HepG2 (cell line): ENCODE measurements around the gene CHP1. TPM values are rescaled to one million over a fixed set of nuclear protein-coding genes. Genes with fewer than 3 reads are reported as not detected.

Source experiments
- ASH2L ChIP-seq: fragments of 300-600, 200-600 bp; sonication (generic); IDR thresholded peaks from 2 replicates; pipeline ENCODE4 v1.7.0; 2017; ENCODE audit warnings: low read depth, mild to moderate bottlenecking, moderate library complexity, mixed read lengths, low read length; ENCODE audit not compliant: insufficient read length
- HNF4A ChIP-seq: sonication (generic); formaldehyde crosslinking; IDR thresholded peaks from 2 replicates; pipeline ENCODE4 v1.4.0; 2020; ENCODE audit warnings: missing genetic modification reagents
- KLF16 ChIP-seq, 2 experiments: sonication (generic) in 1 of 2; formaldehyde crosslinking in 1 of 2; IDR thresholded peaks; 2 replicates each; pipeline versions ENCODE4 v1.6.1 to v1.8.0; 2016 to 2023; ENCODE audit warnings: missing genetic modification reagents in 2 of 2, missing compliant biosample characterization in 1 of 2
- NFE2 ChIP-seq: sonication (generic); formaldehyde crosslinking; IDR thresholded peaks from 2 replicates; pipeline ENCODE4 v1.4.0; 2020; ENCODE audit warnings: missing genetic modification reagents
- RXRA ChIP-seq: sonication (generic); formaldehyde crosslinking; IDR thresholded peaks from 2 replicates; pipeline ENCODE4 v1.5.1; 2020; ENCODE audit warnings: missing genetic modification reagents
- SCMH1 ChIP-seq: sonication (generic); formaldehyde crosslinking; IDR thresholded peaks from 2 replicates; pipeline ENCODE4 v1.9.0; 2021; ENCODE audit warnings: missing genetic modification reagents, mild to moderate bottlenecking, borderline replicate concordance
- SIN3B ChIP-seq: fragments of 150-350 bp; IDR thresholded peaks from 2 replicates; pipeline ENCODE4 v1.6.1; 2014; ENCODE audit warnings: low read length
- SOX5 ChIP-seq: IDR thresholded peaks from 2 replicates; pipeline ENCODE4 v1.6.1; 2016; ENCODE audit warnings: borderline replicate concordance
- TEAD2 ChIP-seq: sonication (generic); formaldehyde crosslinking; IDR thresholded peaks from 2 replicates; pipeline ENCODE4 v1.9.0; 2021; ENCODE audit warnings: missing genetic modification reagents
- ZFP62 ChIP-seq: sonication (generic); formaldehyde crosslinking; IDR thresholded peaks from 2 replicates; pipeline ENCODE4 v1.4.0; 2020; ENCODE audit warnings: missing genetic modification reagents
- ZIK1 ChIP-seq: sonication (generic); formaldehyde crosslinking; IDR thresholded peaks from 2 replicates; pipeline ENCODE4 v1.5.0; 2020; ENCODE audit warnings: mild to moderate bottlenecking, low read depth, missing genetic modification reagents, borderline replicate concordance
- ZNF331 ChIP-seq: sonication (generic); formaldehyde crosslinking; IDR thresholded peaks from 2 replicates; pipeline ENCODE4 v1.4.0; 2020; ENCODE audit warnings: missing genetic modification reagents
- ZNF570 ChIP-seq: sonication (generic); formaldehyde crosslinking; IDR thresholded peaks from 2 replicates; pipeline ENCODE4 v1.4.0; 2020; ENCODE audit warnings: mild to moderate bottlenecking, missing genetic modification reagents, borderline replicate concordance
- ZNF770 ChIP-seq: sonication (generic); formaldehyde crosslinking; IDR thresholded peaks from 2 replicates; pipeline ENCODE4 v1.5.0; 2020; ENCODE audit warnings: mild to moderate bottlenecking, missing genetic modification reagents
- polyA plus RNA-seq, 8 experiments: library from polyadenylated mRNA; depleted of rRNA in 3 of 8; stranded (reverse) in 7 of 8; unstranded in 1 of 8; fragments of >200 nt; fragmentation: Illumina TruSeq in 4 of 8; extraction: Trizol in 4 of 8; gene quantifications; 2 replicates each; pipeline versions ENCODE4 v1.2.1 to v1.2.3, GENCODE V29; 2011 to 2016; ENCODE audit warnings: low read depth in 4 of 8, missing spikeins in 1 of 8, mixed read lengths in 1 of 8; ENCODE audit not compliant: insufficient read depth in 1 of 8
- total RNA-seq, 5 experiments: library from RNA; depleted of rRNA; stranded (reverse); fragments of >200 nt; fragmentation: Illumina TruSeq; extraction: Trizol; gene quantifications; 2 replicates each; pipeline ENCODE4 v1.2.3, GENCODE V29; 2016; ENCODE audit warnings: low read depth in 1 of 5
- TF ChIP-seq, protein P1 (sequence below): sonication (generic); formaldehyde crosslinking; IDR thresholded peaks from 2 replicates; pipeline ENCODE4 v1.4.0; 2020; ENCODE audit warnings: missing genetic modification reagents
- TF ChIP-seq, protein P2 (sequence below): fragments of 450-650 bp; IDR thresholded peaks from 2 replicates; pipeline ENCODE4 v1.6.1; 2017; ENCODE audit warnings: mild to moderate bottlenecking
- TF ChIP-seq, protein P3 (sequence below): sonication (generic); formaldehyde crosslinking; IDR thresholded peaks from 2 replicates; pipeline ENCODE4 v1.8.0; 2022; ENCODE audit warnings: missing genetic modification reagents, mild to moderate bottlenecking, borderline replicate concordance

The CHP1 gene
- total and polyA plus RNA-seq, 2 of the 13 experiments (the other 11 are each of a cell fraction or from before 2014, with no cell fraction given) = 49.6 to 76.4 TPM

DNA sequence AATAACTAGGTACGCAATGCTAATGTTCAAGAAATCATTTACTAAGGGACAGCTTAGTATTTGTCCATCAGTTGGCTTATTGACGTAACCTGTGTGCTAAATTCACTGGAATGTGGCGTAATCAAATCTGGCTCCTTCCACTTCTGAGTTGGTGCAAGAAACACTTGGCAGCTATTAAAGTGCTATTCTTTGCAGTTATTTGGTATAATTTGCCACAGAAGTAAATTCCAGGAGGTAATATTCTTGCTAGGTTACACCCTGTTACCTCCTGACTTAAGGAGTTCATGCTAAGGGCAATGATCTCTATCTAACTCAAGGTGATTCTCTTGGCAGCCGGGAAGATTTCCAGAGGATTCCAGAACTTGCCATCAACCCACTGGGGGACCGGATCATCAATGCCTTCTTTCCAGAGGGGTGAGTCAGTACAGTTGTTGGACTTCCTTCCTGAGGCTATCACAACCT, 25.5 kb downstream of the CHP1 start (continued):
- TF ChIP-seq ZIK1 (CRISPR knock-in tag) (no peak), HNF4A (CRISPR knock-in tag) (peak; percentile 44), ASH2L (no peak), TEAD2 (CRISPR knock-in tag) (no peak), ZFP62 (no peak), ZNF770 (no peak), ZNF331 (CRISPR knock-in tag) (no peak), SCMH1 (no peak), ZNF570 (no peak), RXRA (CRISPR knock-in tag) (peak; percentile 25; the same call in 1 of the 2 replicates), KLF16 (CRISPR knock-in tag; IDR thresholded peaks at IDR 0.05) (no peak), NFE2 (CRISPR knock-in tag) (no peak), SOX5 (CRISPR knock-in tag) (peak; percentile 8; the same call in 1 of the 2 replicates), SIN3B (no peak)
- TF ChIP-seq, protein P1, sequence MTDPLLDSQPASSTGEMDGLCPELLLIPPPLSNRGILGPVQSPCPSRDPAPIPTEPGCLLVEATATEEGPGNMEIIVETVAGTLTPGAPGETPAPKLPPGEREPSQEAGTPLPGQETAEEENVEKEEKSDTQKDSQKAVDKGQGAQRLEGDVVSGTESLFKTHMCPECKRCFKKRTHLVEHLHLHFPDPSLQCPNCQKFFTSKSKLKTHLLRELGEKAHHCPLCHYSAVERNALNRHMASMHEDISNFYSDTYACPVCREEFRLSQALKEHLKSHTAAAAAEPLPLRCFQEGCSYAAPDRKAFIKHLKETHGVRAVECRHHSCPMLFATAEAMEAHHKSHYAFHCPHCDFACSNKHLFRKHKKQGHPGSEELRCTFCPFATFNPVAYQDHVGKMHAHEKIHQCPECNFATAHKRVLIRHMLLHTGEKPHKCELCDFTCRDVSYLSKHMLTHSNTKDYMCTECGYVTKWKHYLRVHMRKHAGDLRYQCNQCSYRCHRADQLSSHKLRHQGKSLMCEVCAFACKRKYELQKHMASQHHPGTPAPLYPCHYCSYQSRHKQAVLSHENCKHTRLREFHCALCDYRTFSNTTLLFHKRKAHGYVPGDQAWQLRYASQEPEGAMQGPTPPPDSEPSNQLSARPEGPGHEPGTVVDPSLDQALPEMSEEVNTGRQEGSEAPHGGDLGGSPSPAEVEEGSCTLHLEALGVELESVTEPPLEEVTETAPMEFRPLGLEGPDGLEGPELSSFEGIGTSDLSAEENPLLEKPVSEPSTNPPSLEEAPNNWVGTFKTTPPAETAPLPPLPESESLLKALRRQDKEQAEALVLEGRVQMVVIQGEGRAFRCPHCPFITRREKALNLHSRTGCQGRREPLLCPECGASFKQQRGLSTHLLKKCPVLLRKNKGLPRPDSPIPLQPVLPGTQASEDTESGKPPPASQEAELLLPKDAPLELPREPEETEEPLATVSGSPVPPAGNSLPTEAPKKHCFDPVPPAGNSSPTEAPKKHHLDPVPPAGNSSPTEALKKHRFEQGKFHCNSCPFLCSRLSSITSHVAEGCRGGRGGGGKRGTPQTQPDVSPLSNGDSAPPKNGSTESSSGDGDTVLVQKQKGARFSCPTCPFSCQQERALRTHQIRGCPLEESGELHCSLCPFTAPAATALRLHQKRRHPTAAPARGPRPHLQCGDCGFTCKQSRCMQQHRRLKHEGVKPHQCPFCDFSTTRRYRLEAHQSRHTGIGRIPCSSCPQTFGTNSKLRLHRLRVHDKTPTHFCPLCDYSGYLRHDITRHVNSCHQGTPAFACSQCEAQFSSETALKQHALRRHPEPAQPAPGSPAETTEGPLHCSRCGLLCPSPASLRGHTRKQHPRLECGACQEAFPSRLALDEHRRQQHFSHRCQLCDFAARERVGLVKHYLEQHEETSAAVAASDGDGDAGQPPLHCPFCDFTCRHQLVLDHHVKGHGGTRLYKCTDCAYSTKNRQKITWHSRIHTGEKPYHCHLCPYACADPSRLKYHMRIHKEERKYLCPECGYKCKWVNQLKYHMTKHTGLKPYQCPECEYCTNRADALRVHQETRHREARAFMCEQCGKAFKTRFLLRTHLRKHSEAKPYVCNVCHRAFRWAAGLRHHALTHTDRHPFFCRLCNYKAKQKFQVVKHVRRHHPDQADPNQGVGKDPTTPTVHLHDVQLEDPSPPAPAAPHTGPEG (CRISPR knock-in tag) = no peak
- TF ChIP-seq, protein P2, sequence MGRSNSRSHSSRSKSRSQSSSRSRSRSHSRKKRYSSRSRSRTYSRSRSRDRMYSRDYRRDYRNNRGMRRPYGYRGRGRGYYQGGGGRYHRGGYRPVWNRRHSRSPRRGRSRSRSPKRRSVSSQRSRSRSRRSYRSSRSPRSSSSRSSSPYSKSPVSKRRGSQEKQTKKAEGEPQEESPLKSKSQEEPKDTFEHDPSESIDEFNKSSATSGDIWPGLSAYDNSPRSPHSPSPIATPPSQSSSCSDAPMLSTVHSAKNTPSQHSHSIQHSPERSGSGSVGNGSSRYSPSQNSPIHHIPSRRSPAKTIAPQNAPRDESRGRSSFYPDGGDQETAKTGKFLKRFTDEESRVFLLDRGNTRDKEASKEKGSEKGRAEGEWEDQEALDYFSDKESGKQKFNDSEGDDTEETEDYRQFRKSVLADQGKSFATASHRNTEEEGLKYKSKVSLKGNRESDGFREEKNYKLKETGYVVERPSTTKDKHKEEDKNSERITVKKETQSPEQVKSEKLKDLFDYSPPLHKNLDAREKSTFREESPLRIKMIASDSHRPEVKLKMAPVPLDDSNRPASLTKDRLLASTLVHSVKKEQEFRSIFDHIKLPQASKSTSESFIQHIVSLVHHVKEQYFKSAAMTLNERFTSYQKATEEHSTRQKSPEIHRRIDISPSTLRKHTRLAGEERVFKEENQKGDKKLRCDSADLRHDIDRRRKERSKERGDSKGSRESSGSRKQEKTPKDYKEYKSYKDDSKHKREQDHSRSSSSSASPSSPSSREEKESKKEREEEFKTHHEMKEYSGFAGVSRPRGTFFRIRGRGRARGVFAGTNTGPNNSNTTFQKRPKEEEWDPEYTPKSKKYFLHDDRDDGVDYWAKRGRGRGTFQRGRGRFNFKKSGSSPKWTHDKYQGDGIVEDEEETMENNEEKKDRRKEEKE = no peak
- TF ChIP-seq, protein P3, sequence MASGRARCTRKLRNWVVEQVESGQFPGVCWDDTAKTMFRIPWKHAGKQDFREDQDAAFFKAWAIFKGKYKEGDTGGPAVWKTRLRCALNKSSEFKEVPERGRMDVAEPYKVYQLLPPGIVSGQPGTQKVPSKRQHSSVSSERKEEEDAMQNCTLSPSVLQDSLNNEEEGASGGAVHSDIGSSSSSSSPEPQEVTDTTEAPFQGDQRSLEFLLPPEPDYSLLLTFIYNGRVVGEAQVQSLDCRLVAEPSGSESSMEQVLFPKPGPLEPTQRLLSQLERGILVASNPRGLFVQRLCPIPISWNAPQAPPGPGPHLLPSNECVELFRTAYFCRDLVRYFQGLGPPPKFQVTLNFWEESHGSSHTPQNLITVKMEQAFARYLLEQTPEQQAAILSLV (CRISPR knock-in tag) = no peak
